Articular chondrocyte of knee joint (primary cell): Measurements from ENCODE around the gene NOP16. TPM values are rescaled to one million over a fixed set of nuclear protein-coding genes. Genes with fewer than 3 reads are reported as not detected.

Experiments used
- small RNA-seq: library from RNA; depleted of rRNA; stranded (forward); fragments of <200 nt; gene quantifications from one replicate; pipeline ENCODE3, GENCODE V24; 2012
- total RNA-seq: library from RNA; depleted of rRNA; stranded (reverse); fragments of >200 nt; gene quantifications from 2 replicates; pipeline ENCODE4 v1.2.3, GENCODE V29; 2012

Gene NOP16
- total RNA-seq = 9.4 and 10.7 TPM in 2 replicates

GRCh38 chr5:176388444-176389134, at the start of gene NOP16, which contains the start of gene HIGD2A:
Gene NOP16 (minus strand): TSS chr5:176388598. CDS start chr5:176388539, 59 bp downstream.
Gene HIGD2A (plus strand): TSS chr5:176388751. CDS start chr5:176388820, 69 bp downstream.

GRCh38 chr5:176415952-176416924, 27.8 kb upstream of the NOP16 start, which contains the start of gene CLTB:
Gene CLTB (minus strand): TSS chr5:176416539. CDS start chr5:176416363, 176 bp downstream.

GRCh38 chr5:176365351-176366231, 22.8 kb downstream of the NOP16 start, which contains the start of gene ARL10:
Gene ARL10 (plus strand): TSS chr5:176365487. CDS start chr5:176365564, 77 bp downstream.

GRCh38 chr5:176361437-176362232, 26.8 kb downstream of the NOP16 start, which contains the start of gene KIAA1191:
Gene KIAA1191 (minus strand): TSS chr5:176361764. CDS start chr5:176359508, 2,256 bp downstream.

Small RNA genes lying within 50 kb of the gene (small RNA-seq; reads per million reads assigned to genes)
- gene MIR1271 = 4.6 reads per million, percentile 89 among the genes with 10 or more reads in this experiment

Other genes starting within 250 kb of the NOP16 start
- gene SIMC1, start 150.2 kb downstream of the NOP16 start, total RNA-seq = 9.1 and 10.6 TPM in 2 replicates
- 80.4 and 90.3 TPM in 2 replicates for gene KIAA1191, start 26.8 kb downstream of the NOP16 start, total RNA-seq
- gene ARL10, start 23.1 kb downstream of the NOP16 start, total RNA-seq = 8.5 and 9.1 TPM in 2 replicates
- gene HIGD2A, start 153 bp upstream of the NOP16 start, total RNA-seq = 28.2 and 38.8 TPM in 2 replicates
- 88.3 and 98.3 TPM in 2 replicates for gene CLTB, start 27.9 kb upstream of the NOP16 start, total RNA-seq
- 54.6 and 59.6 TPM in 2 replicates for gene FAF2, start 59.8 kb upstream of the NOP16 start, total RNA-seq
- gene RNF44, start 148.8 kb upstream of the NOP16 start, total RNA-seq = 4.0 and 4.1 TPM in 2 replicates
- not detected in 2 replicates for gene CDHR2, start 160.7 kb upstream of the NOP16 start, total RNA-seq
- gene GPRIN1, start 221.6 kb upstream of the NOP16 start, total RNA-seq = 1.7 and 2.8 TPM in 2 replicates
- gene SNCB, start 241.9 kb upstream of the NOP16 start, total RNA-seq = not detected in 2 replicates
- not detected in 2 replicates for gene EIF4E1B, start 242.1 kb upstream of the NOP16 start, total RNA-seq